ENCODE data around the gene CDS2. TPM values are rescaled to one million over a fixed set of nuclear protein-coding genes. Genes with fewer than 3 reads are reported as not detected.

Gene CDS2
- total and polyA plus RNA-seq, 2 of the 13 experiments (the other 11 are each of a cell fraction or from before 2014, with no cell fraction given) = 81.3 to 153 TPM

- TF ChIP-seq TFE3 (CRISPR knock-in tag; IDR thresholded peaks at IDR 0.05) = no peak
- TF ChIP-seq ZNF224 (CRISPR knock-in tag; IDR thresholded peaks at IDR 0.05) = no peak
- TF ChIP-seq ZFP36L2 (CRISPR knock-in tag; IDR thresholded peaks at IDR 0.05) = no peak
- 0 out of 2 replicates have a peak, but pooled peaks have one; percentile 61 for TF ChIP-seq CBFB (CRISPR knock-in tag; IDR thresholded peaks at IDR 0.05)
- peak; percentile 83; the same call in 1 of the 2 replicates for TF ChIP-seq RBAK (CRISPR knock-in tag; IDR thresholded peaks at IDR 0.05)
- TF ChIP-seq ARNT (IDR thresholded peaks at IDR 0.05) = no peak
- no peak for TF ChIP-seq MTF2 (CRISPR knock-in tag; IDR thresholded peaks at IDR 0.05; ENCODE audit: borderline replicate concordance)
- TF ChIP-seq ZNF577 (CRISPR knock-in tag; IDR thresholded peaks at IDR 0.05; ENCODE audit: borderline replicate concordance, low read depth) = peak; percentile 97; the same call in 1 of the 2 replicates
- TF ChIP-seq POGZ (CRISPR knock-in tag; IDR thresholded peaks at IDR 0.05) = no peak; the same call in 1 of the 2 replicates
- no peak for TF ChIP-seq ZNF572 (CRISPR knock-in tag; IDR thresholded peaks at IDR 0.05)
- TF ChIP-seq ZGPAT (CRISPR knock-in tag; IDR thresholded peaks at IDR 0.05) = no peak
- no peak for TF ChIP-seq XRCC5 (optimal IDR thresholded peaks at IDR 0.05; ENCODE audit: low read length)
- 0 out of 2 replicates have a peak, but pooled peaks have one; percentile 99 for TF ChIP-seq ZNF17 (CRISPR knock-in tag; IDR thresholded peaks at IDR 0.05)
- TF ChIP-seq FOXO1 (CRISPR knock-in tag; IDR thresholded peaks at IDR 0.05) = peak; percentile 60; the same call in 1 of the 2 replicates
- TF ChIP-seq KLF16 (CRISPR knock-in tag; IDR thresholded peaks at IDR 0.05) = no peak
- TF ChIP-seq MIXL1 (CRISPR knock-in tag; IDR thresholded peaks at IDR 0.05) = peak; percentile 70
- peak; percentile 84; the same call in 1 of the 2 replicates for TF ChIP-seq ZNF800 (CRISPR knock-in tag; IDR thresholded peaks at IDR 0.05)
- peak; percentile 93 for TF ChIP-seq ZNF331 (CRISPR knock-in tag; IDR thresholded peaks at IDR 0.05)
- TF ChIP-seq ZSCAN25 (CRISPR knock-in tag; IDR thresholded peaks at IDR 0.05) = peak; percentile 89
- TF ChIP-seq ZSCAN30 (CRISPR knock-in tag; IDR thresholded peaks at IDR 0.05) = peak; percentile 95
- TF ChIP-seq ZNF33A (CRISPR knock-in tag; IDR thresholded peaks at IDR 0.05; ENCODE audit: borderline replicate concordance) = peak; percentile 97; the same call in 1 of the 2 replicates
- no peak for TF ChIP-seq ZNF772 (CRISPR knock-in tag; IDR thresholded peaks at IDR 0.05)
- TF ChIP-seq ZNF251 (CRISPR knock-in tag; IDR thresholded peaks at IDR 0.05) = no peak; the same call in 1 of the 2 replicates
- TF ChIP-seq ZKSCAN1 (IDR thresholded peaks at IDR 0.05; ENCODE audit: low read length) = no peak
- no peak for TF ChIP-seq POGK (CRISPR knock-in tag; conservative IDR thresholded peaks at IDR 0.05)
- no peak for TF ChIP-seq IRF9 (CRISPR knock-in tag; IDR thresholded peaks at IDR 0.05; ENCODE audit: borderline replicate concordance)
Observed at GRCh38 chr20:5119143-5119434, 7.7 kb upstream of the CDS2 start (continued).

Measured in HepG2 (cell line).